Upper lobe of left lung (tissue), 4 donors: ENCODE results near the gene IDH1.

Experiments
- EP300 ChIP-seq, 4 donors: sonication (generic); formaldehyde crosslinking; IDR thresholded peaks; one replicate each; pipeline ENCODE4 v1.5.1; 2017; ENCODE audit warnings: antibody characterized with exemption in 4 of 4, control low read depth in 2 of 4
- POLR2AphosphoS5 ChIP-seq, 2 donors: sonication (generic); formaldehyde crosslinking; IDR thresholded peaks; one replicate each; pipeline ENCODE4 v1.5.1; 2017; ENCODE audit warnings: antibody characterized with exemption in 2 of 2
- TF ChIP-seq, protein P1 (sequence below), 6 experiments: fragments of 450-650 bp in 4 of 6; fragments of 200-600 bp in 2 of 6; sonication (generic) in 2 of 6; IDR thresholded peaks; one replicate each; pipeline ENCODE4 v1.5.1; 2016 to 2019; ENCODE audit warnings: antibody characterized with exemption in 6 of 6

GRCh38 chr2:208249296-208249695, 5.6 kb downstream of the IDH1 start:
- TF ChIP-seq, protein P1, sequence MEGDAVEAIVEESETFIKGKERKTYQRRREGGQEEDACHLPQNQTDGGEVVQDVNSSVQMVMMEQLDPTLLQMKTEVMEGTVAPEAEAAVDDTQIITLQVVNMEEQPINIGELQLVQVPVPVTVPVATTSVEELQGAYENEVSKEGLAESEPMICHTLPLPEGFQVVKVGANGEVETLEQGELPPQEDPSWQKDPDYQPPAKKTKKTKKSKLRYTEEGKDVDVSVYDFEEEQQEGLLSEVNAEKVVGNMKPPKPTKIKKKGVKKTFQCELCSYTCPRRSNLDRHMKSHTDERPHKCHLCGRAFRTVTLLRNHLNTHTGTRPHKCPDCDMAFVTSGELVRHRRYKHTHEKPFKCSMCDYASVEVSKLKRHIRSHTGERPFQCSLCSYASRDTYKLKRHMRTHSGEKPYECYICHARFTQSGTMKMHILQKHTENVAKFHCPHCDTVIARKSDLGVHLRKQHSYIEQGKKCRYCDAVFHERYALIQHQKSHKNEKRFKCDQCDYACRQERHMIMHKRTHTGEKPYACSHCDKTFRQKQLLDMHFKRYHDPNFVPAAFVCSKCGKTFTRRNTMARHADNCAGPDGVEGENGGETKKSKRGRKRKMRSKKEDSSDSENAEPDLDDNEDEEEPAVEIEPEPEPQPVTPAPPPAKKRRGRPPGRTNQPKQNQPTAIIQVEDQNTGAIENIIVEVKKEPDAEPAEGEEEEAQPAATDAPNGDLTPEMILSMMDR (IDR thresholded peaks at IDR 0.05) = no peak
- TF ChIP-seq EP300 (IDR thresholded peaks at IDR 0.05) (no peak), POLR2AphosphoS5 (IDR thresholded peaks at IDR 0.05) (no peak)
